PC-9 (cell line): ENCODE measurements around the gene SH3BGR.

Experiments used
- EZH2 ChIP-seq: fragments of 200-600 bp; sonication (generic); IDR thresholded peaks from 2 replicates; pipeline ENCODE4 v1.8.0; 2017; ENCODE audit warnings: antibody characterized with exemption, low read depth
- TF ChIP-seq, protein P1 (sequence below): fragments of 200-600 bp; sonication (generic); conservative IDR thresholded peaks from 2 replicates; pipeline ENCODE4 v1.6.1; 2017; ENCODE audit warnings: mixed run types, antibody characterized with exemption, mild to moderate bottlenecking, moderate library complexity

DNA sequence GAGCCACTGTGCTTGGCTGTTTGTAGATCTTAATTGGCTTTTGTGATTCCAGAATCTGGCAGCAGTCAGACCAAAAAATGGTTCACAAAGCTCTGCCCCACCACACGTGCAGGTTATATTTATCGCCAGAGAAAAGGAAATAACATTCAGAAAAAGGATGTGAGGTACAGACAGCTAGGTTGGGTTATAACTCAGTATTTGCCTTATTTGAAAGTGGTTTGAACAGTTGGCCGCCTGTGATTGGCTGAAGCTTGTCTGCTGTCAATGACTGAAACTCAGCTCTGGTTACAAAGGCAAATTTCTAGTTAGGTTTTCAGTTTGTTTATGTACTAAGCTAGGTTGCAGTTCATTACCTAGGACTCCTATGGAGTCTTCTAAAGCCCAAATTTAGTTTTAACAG is 9.6 kb downstream of the SH3BGR start:
- TF ChIP-seq, protein P1, sequence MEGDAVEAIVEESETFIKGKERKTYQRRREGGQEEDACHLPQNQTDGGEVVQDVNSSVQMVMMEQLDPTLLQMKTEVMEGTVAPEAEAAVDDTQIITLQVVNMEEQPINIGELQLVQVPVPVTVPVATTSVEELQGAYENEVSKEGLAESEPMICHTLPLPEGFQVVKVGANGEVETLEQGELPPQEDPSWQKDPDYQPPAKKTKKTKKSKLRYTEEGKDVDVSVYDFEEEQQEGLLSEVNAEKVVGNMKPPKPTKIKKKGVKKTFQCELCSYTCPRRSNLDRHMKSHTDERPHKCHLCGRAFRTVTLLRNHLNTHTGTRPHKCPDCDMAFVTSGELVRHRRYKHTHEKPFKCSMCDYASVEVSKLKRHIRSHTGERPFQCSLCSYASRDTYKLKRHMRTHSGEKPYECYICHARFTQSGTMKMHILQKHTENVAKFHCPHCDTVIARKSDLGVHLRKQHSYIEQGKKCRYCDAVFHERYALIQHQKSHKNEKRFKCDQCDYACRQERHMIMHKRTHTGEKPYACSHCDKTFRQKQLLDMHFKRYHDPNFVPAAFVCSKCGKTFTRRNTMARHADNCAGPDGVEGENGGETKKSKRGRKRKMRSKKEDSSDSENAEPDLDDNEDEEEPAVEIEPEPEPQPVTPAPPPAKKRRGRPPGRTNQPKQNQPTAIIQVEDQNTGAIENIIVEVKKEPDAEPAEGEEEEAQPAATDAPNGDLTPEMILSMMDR, result no peak
- TF ChIP-seq EZH2, result no peak
